Liver (tissue), 9 donors: ENCODE results near the gene FAM43A. TPM values are rescaled to one million over a fixed set of nuclear protein-coding genes. Genes with fewer than 3 reads are reported as not detected.

ENCODE experiments used
- DNase-seq: peaks from one replicate; pipeline ENCODE4 v3.0.0-alpha.2; 2017; ENCODE audit warnings: low spot score
- H3K27ac ChIP-seq, 2 donors: one replicate each; pipeline ENCODE4 v1.7.0; 2013; ENCODE audit warnings: inconsistent platforms in 2 of 2, low read length in 2 of 2, control low read depth in 1 of 2, low read depth in 1 of 2, mild to moderate bottlenecking in 1 of 2
- H3K27me3 ChIP-seq, 4 donors: one replicate each; pipeline versions ENCODE4 v1.6.1 to v1.7.0; 2013; ENCODE audit warnings: low read length in 3 of 4, inconsistent platforms in 1 of 4, mild to moderate bottlenecking in 1 of 4, moderate library complexity in 1 of 4; ENCODE audit not compliant: control insufficient read depth in 4 of 4, insufficient read depth in 4 of 4
- H3K36me3 ChIP-seq, 4 donors: one replicate each; pipeline versions ENCODE4 v1.6.1 to v1.7.0; 2013; ENCODE audit warnings: low read length in 3 of 4, mild to moderate bottlenecking in 3 of 4, low read depth in 1 of 4, moderate library complexity in 1 of 4; ENCODE audit not compliant: control insufficient read depth in 4 of 4, insufficient read depth in 3 of 4
- H3K4me1 ChIP-seq, 4 donors: one replicate each; pipeline versions ENCODE4 v1.6.1 to v1.7.0; 2013; ENCODE audit warnings: low read length in 3 of 4, mild to moderate bottlenecking in 3 of 4, moderate library complexity in 1 of 4; ENCODE audit not compliant: control insufficient read depth in 4 of 4, insufficient read depth in 4 of 4
- H3K4me3 ChIP-seq, 3 donors: one replicate each; pipeline versions ENCODE4 v1.6.1 to v1.7.0; 2013; ENCODE audit warnings: low read length in 3 of 3, control low read depth in 1 of 3, low read depth in 1 of 3, mild to moderate bottlenecking in 1 of 3
- H3K9ac ChIP-seq, 2 donors: one replicate each; pipeline ENCODE4 v1.7.0; 2013; ENCODE audit warnings: low read length in 2 of 2, mild to moderate bottlenecking in 2 of 2, moderate library complexity in 2 of 2, control low read depth in 1 of 2, low read depth in 1 of 2
- H3K9me3 ChIP-seq, 4 donors: one replicate each; pipeline versions ENCODE4 v1.6.1 to v1.7.0; 2013; ENCODE audit warnings: low read length in 3 of 4; ENCODE audit not compliant: control insufficient read depth in 4 of 4
- EGR1 ChIP-seq, 2 donors: IDR thresholded peaks; 2 replicates each; pipeline ENCODE4 v1.6.1; 2016 to 2018; ENCODE audit warnings: antibody characterized with exemption in 2 of 2, low read depth in 2 of 2
- FOXA1 ChIP-seq: IDR thresholded peaks from 2 replicates; pipeline ENCODE4 v1.6.1; 2016; ENCODE audit warnings: antibody characterized with exemption
- FOXA2 ChIP-seq: IDR thresholded peaks from 2 replicates; pipeline ENCODE4 v1.6.1; 2016; ENCODE audit warnings: antibody characterized with exemption
- GABPA ChIP-seq, 2 donors: IDR thresholded peaks in 1 of 2; conservative IDR thresholded peaks in 1 of 2; 2 replicates each; pipeline ENCODE4 v1.6.1; 2016; ENCODE audit warnings: antibody characterized with exemption in 2 of 2, mild to moderate bottlenecking in 1 of 2, moderate library complexity in 1 of 2
- HNF4A ChIP-seq, 2 donors: conservative IDR thresholded peaks; 2 replicates each; pipeline ENCODE4 v1.6.1; 2016; ENCODE audit warnings: antibody characterized with exemption in 2 of 2, mild to moderate bottlenecking in 2 of 2
- HNF4G ChIP-seq: IDR thresholded peaks from 2 replicates; pipeline ENCODE4 v1.6.1; 2016; ENCODE audit warnings: antibody characterized with exemption
- JUND ChIP-seq, 2 donors: IDR thresholded peaks; 2 replicates each; pipeline ENCODE4 v1.6.1; 2016; ENCODE audit warnings: antibody characterized with exemption in 2 of 2
- NR2F2 ChIP-seq: IDR thresholded peaks from 2 replicates; pipeline ENCODE4 v1.6.1; 2016; ENCODE audit warnings: antibody characterized with exemption
- RAD21 ChIP-seq, 2 donors: IDR thresholded peaks; 2 replicates each; pipeline ENCODE4 v1.6.1; 2016; ENCODE audit warnings: antibody characterized with exemption in 2 of 2, mild to moderate bottlenecking in 2 of 2
- RXRA ChIP-seq, 2 donors: IDR thresholded peaks; 2 replicates each; pipeline ENCODE4 v1.6.1; 2017 to 2018; ENCODE audit warnings: antibody characterized with exemption in 2 of 2, mild to moderate bottlenecking in 1 of 2
- SP1 ChIP-seq: IDR thresholded peaks from 2 replicates; pipeline ENCODE4 v1.6.1; 2018; ENCODE audit warnings: antibody characterized with exemption, mild to moderate bottlenecking
- TAF1 ChIP-seq: conservative IDR thresholded peaks from 2 replicates; pipeline ENCODE4 v1.6.1; 2016; ENCODE audit warnings: antibody characterized with exemption, mild to moderate bottlenecking
- YY1 ChIP-seq: IDR thresholded peaks from 2 replicates; pipeline ENCODE4 v1.6.1; 2016; ENCODE audit warnings: antibody characterized with exemption, mild to moderate bottlenecking
- WGBS: extraction: QIAGEN DNeasy Blood & Tissue Kit; methylation state at CpG from one replicate; pipeline ENCODE4 v1.1.7; 2013; 5-methylcytosine and 5-hydroxymethylcytosine counted together
- polyA plus RNA-seq, 2 donors: library from polyadenylated mRNA; stranded (reverse) in 1 of 2; unstranded in 1 of 2; fragments of 200-250 nt in 1 of 2; fragments of >200 nt in 1 of 2; fragmentation: Nextera tagmentation in 1 of 2; extraction: Ambion mirVana in 1 of 2; gene quantifications; one replicate each; pipeline versions ENCODE4 v1.2.1 to v1.2.3, GENCODE V29; 2013 to 2015
- total RNA-seq, 2 donors: library from RNA; depleted of rRNA; stranded (reverse); fragments of >200 nt; gene quantifications; one replicate each; pipeline ENCODE4 v1.2.3, GENCODE V29; 2014
- TF ChIP-seq, protein P1 (sequence below): fragments of 150-350 bp; IDR thresholded peaks from 2 replicates; pipeline ENCODE4 v1.5.1; 2017; ENCODE audit warnings: improper control_type of control experiment, low read depth, low read length; ENCODE audit not compliant: missing input control
- TF ChIP-seq, protein P2 (sequence below): IDR thresholded peaks from 2 replicates; pipeline ENCODE4 v1.6.1; 2016; ENCODE audit warnings: antibody characterized with exemption
- TF ChIP-seq, protein P3 (sequence below): IDR thresholded peaks from 2 replicates; pipeline ENCODE4 v1.6.1; 2016; ENCODE audit warnings: antibody characterized with exemption
- TF ChIP-seq, protein P4 (sequence below): IDR thresholded peaks from 2 replicates; pipeline ENCODE4 v1.6.1; 2016; ENCODE audit warnings: antibody characterized with exemption, mild to moderate bottlenecking
- TF ChIP-seq, protein P5 (sequence below): IDR thresholded peaks from 2 replicates; pipeline ENCODE4 v1.6.1; 2016; ENCODE audit warnings: antibody characterized with exemption
- donor health status: healthy.
- donor health status: healthy.
- donor health status: healthy.
- donor health status: healthy.
- donor health status: healthy.

The FAM43A gene
- total and polyA plus RNA-seq, 4 donors = 0.83 to 4.9 (median 3.4) TPM

DNA sequence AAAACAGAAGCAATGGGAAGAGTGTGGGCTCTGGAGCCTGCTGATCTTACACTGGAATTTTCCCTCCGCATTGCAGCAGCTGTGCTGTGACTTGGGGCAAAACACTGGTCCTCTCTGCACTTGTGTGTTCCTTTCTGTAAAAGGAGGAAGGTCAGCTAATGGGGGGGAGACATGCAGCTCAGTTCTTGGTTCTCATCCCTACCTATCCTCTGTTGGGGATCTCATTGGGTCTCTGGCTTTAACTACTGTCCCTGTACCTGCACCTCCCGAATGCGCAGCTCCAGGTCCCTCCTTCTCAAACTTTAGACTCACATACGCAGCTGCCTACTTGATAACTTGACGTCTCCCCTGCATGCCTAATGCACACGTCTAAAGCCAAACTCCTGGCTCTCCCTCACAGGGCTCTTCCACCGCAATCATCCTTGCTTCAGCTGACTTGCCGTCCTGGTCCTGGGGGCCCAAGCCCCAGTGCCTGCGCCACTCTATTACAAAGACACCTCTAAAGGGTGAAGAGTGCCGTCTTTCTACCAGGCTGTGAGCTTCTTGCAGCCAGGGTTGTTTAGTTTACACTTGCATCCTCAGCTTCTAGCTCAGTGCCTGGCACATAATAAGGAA, 46.6 kb upstream of the FAM43A start:
- no peaks in the 10 kb centered on the region for H3K9me3 ChIP-seq
- no peak overlapping the region for H3K9ac ChIP-seq
- no peak for TF ChIP-seq FOXA1
- TF ChIP-seq HNF4A (conservative IDR thresholded peaks at IDR 0.05) = no peak
- TF ChIP-seq, protein P1, sequence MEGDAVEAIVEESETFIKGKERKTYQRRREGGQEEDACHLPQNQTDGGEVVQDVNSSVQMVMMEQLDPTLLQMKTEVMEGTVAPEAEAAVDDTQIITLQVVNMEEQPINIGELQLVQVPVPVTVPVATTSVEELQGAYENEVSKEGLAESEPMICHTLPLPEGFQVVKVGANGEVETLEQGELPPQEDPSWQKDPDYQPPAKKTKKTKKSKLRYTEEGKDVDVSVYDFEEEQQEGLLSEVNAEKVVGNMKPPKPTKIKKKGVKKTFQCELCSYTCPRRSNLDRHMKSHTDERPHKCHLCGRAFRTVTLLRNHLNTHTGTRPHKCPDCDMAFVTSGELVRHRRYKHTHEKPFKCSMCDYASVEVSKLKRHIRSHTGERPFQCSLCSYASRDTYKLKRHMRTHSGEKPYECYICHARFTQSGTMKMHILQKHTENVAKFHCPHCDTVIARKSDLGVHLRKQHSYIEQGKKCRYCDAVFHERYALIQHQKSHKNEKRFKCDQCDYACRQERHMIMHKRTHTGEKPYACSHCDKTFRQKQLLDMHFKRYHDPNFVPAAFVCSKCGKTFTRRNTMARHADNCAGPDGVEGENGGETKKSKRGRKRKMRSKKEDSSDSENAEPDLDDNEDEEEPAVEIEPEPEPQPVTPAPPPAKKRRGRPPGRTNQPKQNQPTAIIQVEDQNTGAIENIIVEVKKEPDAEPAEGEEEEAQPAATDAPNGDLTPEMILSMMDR = no peak
- no peak for TF ChIP-seq JUND (IDR thresholded peaks at IDR 0.05)
- TF ChIP-seq EGR1 (IDR thresholded peaks at IDR 0.05; ENCODE audit: low read depth in 2 of 2) = no peak
- no peak for TF ChIP-seq GABPA (IDR thresholded peaks at IDR 0.05 in 1 of 2, conservative IDR thresholded peaks at IDR 0.05 in 1 of 2)
- TF ChIP-seq, protein P2, sequence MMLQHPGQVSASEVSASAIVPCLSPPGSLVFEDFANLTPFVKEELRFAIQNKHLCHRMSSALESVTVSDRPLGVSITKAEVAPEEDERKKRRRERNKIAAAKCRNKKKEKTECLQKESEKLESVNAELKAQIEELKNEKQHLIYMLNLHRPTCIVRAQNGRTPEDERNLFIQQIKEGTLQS = no peak
- TF ChIP-seq, protein P3, sequence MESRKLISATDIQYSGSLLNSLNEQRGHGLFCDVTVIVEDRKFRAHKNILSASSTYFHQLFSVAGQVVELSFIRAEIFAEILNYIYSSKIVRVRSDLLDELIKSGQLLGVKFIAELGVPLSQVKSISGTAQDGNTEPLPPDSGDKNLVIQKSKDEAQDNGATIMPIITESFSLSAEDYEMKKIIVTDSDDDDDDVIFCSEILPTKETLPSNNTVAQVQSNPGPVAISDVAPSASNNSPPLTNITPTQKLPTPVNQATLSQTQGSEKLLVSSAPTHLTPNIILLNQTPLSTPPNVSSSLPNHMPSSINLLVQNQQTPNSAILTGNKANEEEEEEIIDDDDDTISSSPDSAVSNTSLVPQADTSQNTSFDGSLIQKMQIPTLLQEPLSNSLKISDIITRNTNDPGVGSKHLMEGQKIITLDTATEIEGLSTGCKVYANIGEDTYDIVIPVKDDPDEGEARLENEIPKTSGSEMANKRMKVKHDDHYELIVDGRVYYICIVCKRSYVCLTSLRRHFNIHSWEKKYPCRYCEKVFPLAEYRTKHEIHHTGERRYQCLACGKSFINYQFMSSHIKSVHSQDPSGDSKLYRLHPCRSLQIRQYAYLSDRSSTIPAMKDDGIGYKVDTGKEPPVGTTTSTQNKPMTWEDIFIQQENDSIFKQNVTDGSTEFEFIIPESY = no peak
- no peak for TF ChIP-seq RAD21 (IDR thresholded peaks at IDR 0.05)
- TF ChIP-seq, protein P4, sequence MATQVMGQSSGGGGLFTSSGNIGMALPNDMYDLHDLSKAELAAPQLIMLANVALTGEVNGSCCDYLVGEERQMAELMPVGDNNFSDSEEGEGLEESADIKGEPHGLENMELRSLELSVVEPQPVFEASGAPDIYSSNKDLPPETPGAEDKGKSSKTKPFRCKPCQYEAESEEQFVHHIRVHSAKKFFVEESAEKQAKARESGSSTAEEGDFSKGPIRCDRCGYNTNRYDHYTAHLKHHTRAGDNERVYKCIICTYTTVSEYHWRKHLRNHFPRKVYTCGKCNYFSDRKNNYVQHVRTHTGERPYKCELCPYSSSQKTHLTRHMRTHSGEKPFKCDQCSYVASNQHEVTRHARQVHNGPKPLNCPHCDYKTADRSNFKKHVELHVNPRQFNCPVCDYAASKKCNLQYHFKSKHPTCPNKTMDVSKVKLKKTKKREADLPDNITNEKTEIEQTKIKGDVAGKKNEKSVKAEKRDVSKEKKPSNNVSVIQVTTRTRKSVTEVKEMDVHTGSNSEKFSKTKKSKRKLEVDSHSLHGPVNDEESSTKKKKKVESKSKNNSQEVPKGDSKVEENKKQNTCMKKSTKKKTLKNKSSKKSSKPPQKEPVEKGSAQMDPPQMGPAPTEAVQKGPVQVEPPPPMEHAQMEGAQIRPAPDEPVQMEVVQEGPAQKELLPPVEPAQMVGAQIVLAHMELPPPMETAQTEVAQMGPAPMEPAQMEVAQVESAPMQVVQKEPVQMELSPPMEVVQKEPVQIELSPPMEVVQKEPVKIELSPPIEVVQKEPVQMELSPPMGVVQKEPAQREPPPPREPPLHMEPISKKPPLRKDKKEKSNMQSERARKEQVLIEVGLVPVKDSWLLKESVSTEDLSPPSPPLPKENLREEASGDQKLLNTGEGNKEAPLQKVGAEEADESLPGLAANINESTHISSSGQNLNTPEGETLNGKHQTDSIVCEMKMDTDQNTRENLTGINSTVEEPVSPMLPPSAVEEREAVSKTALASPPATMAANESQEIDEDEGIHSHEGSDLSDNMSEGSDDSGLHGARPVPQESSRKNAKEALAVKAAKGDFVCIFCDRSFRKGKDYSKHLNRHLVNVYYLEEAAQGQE = no peak
- no peak for TF ChIP-seq RXRA (IDR thresholded peaks at IDR 0.05)
- TF ChIP-seq YY1 = no peak
- no peak for TF ChIP-seq HNF4G
- TF ChIP-seq, protein P5, sequence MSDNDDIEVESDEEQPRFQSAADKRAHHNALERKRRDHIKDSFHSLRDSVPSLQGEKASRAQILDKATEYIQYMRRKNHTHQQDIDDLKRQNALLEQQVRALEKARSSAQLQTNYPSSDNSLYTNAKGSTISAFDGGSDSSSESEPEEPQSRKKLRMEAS = no peak
- TF ChIP-seq TAF1 = no peak
- no peak for TF ChIP-seq FOXA2
- TF ChIP-seq SP1 = no peak
- TF ChIP-seq NR2F2 = no peak
- no peaks in the 10 kb centered on the region for H3K4me1 ChIP-seq
- H3K27ac ChIP-seq = no peak overlapping the region
- 98% methylated on average over 10 of the region's 10 CpGs for WGBS
- no peak for DNase-seq
- H3K4me3 ChIP-seq = no peak overlapping the region
- H3K36me3 ChIP-seq = peaks cover 6 to 35% (median 12%) of the 10 kb centered on the region in 4 donors
- no peaks in the 10 kb centered on the region for H3K27me3 ChIP-seq
